Neural cell (in vitro differentiated cells): ENCODE data around the gene RABGGTB.

Experiments
- CTCF ChIP-seq: fragments of 450-650 bp; IDR thresholded peaks from 2 replicates; pipeline ENCODE4 v1.5.1; 2014; ENCODE audit warnings: antibody characterized with exemption, mild to moderate bottlenecking, moderate library complexity; ENCODE audit not compliant: poor library complexity, severe bottlenecking
- EP300 ChIP-seq: fragments of 450-650 bp; conservative IDR thresholded peaks from 2 replicates; pipeline ENCODE4 v1.6.1; 2014; ENCODE audit warnings: antibody characterized with exemption, mild to moderate bottlenecking, moderate library complexity; ENCODE audit not compliant: poor library complexity, severe bottlenecking
- EZH2 ChIP-seq: fragments of 200-600, 300-800 bp; shearing (Covaris generic), sonication (generic); IDR thresholded peaks from 2 replicates; pipeline ENCODE4 v1.6.1; 2014; ENCODE audit warnings: antibody characterized with exemption, low read length, borderline replicate concordance, mild to moderate bottlenecking; ENCODE audit not compliant: insufficient read depth, poor library complexity, severe bottlenecking
- POLR2AphosphoS5 ChIP-seq: IDR thresholded peaks from 2 replicates; pipeline ENCODE4 v1.6.1; 2012
- RAD21 ChIP-seq: fragments of 450-650 bp; conservative IDR thresholded peaks from 2 replicates; pipeline ENCODE4 v1.6.1; 2014; ENCODE audit warnings: antibody characterized with exemption, mild to moderate bottlenecking, moderate library complexity
- REST ChIP-seq: IDR thresholded peaks from 2 replicates; pipeline ENCODE4 v1.6.1; 2012; ENCODE audit warnings: borderline replicate concordance
- SMC3 ChIP-seq: fragments of 450-650 bp; conservative IDR thresholded peaks from 2 replicates; pipeline ENCODE4 v1.6.1; 2014; ENCODE audit warnings: antibody characterized with exemption, mild to moderate bottlenecking, moderate library complexity; ENCODE audit not compliant: poor library complexity
- TAF1 ChIP-seq: IDR thresholded peaks from 2 replicates; pipeline ENCODE4 v1.6.1; 2012; ENCODE audit warnings: low read depth

- TF ChIP-seq CTCF (no peak), SMC3 (no peak), RAD21 (no peak), EZH2 (no peak), TAF1 (no peak), REST (no peak), POLR2AphosphoS5 (no peak), EP300 (no peak)
Measured at GRCh38 chr1:75771978-75772377, 14.1 kb upstream of the RABGGTB start.
